Anterior cingulate cortex (tissue), 58 donors: ENCODE data around the gene SLC17A9.
"Not testable (repeated sequence)": the region's sequence is repeated elsewhere in the genome, so short reads cannot be mapped to it uniquely, and the experiment has no call there.

Experiments used
- DNase-seq, 58 donors: peaks; one replicate each; lab custom pipeline; 2025; lab: John Stamatoyannopoulos, UW

The SLC17A9 gene

GRCh38 chr20:62953839-62954703 is 1.6 kb downstream of the SLC17A9 start:
- DNase-seq = peak in 47 of 58 donors; percentile 11 to 72 (median 40)

- DNase-seq = no peak
These were observed 3.2 kb downstream of the SLC17A9 start for GRCh38 chr20:62955519-62956386.

GRCh38 chr20:62956387-62957135 is 4.1 kb downstream of the SLC17A9 start:
- DNase-seq = no peak

GRCh38 chr20:62957136-62958117 is 4.9 kb downstream of the SLC17A9 start:
- DNase-seq = no peak

GRCh38 chr20:62958388-62959100 is 6.0 kb downstream of the SLC17A9 start:
- no peak for DNase-seq

- DNase-seq = no peak
These were observed 6.8 kb downstream of the SLC17A9 start for GRCh38 chr20:62959101-62959971.

GRCh38 chr20:62959998-62960436 is 7.5 kb downstream of the SLC17A9 start:
- no peak for DNase-seq

- not testable (repeated sequence) for DNase-seq
These were observed 8.2 kb downstream of the SLC17A9 start for GRCh38 chr20:62960446-62961309.

GRCh38 chr20:62961310-62961783 is 8.8 kb downstream of the SLC17A9 start:
- DNase-seq = no peak

GRCh38 chr20:62961799-62962198 is 9.3 kb downstream of the SLC17A9 start:
- DNase-seq = no peak

GRCh38 chr20:62962221-62962879 is 9.8 kb downstream of the SLC17A9 start:
- no peak for DNase-seq

GRCh38 chr20:62962891-62963613 is 10.5 kb downstream of the SLC17A9 start:
- no peak for DNase-seq

- no peak for DNase-seq
These were observed 11.3 kb downstream of the SLC17A9 start for GRCh38 chr20:62963614-62964397.

GRCh38 chr20:62964700-62965099 is 12.2 kb downstream of the SLC17A9 start:
- DNase-seq = peak in 23 of 58 donors; percentile 4 to 67 (median 32)
